ENCODE data around the gene PRR23E. TPM values are rescaled to one million over a fixed set of nuclear protein-coding genes. Genes with fewer than 3 reads are reported as not detected.

Gene PRR23E
- total and polyA plus RNA-seq, 5 donors from 2014 or later, result not detected

DNA sequence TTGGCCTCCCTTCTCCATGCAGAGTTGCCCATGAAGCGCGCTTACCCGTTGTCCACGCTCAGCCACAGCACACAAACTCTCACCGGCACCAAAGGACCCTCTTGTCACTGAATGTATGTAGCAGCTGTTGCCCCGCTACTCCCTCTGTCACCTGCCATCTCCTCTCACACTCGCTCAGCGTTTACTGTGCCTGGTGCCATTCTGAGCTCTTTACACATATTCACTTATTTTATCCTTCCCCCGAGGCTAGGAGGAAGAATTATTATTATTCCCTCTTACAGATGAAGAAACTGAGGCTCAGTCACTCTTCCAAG is 41.7 kb upstream of the PRR23E start:
- no peaks in the 10 kb centered on the region for H3K27me3 ChIP-seq (ENCODE audit: control insufficient read depth, insufficient read depth, low read length)
- no peaks in the 10 kb centered on the region for H3K4me1 ChIP-seq (ENCODE audit: control insufficient read depth, insufficient read depth, low read length, poor library complexity, severe bottlenecking)
- DNase-seq, result no peak
- ATAC-seq (ENCODE audit: low read depth in 2 of 2), result no peak
- H3K4me1 Mint-ChIP-seq, result peaks cover 0 to 2% (median 0%) of the 10 kb centered on the region in 4 donors
- no peak overlapping the region for H3K27ac ChIP-seq (ENCODE audit: insufficient read depth, low read length, poor library complexity, severe bottlenecking)
- no peak overlapping the region for H3K4me3 ChIP-seq (ENCODE audit: low read depth, low read length)
- H3K4me3 Mint-ChIP-seq, result no peak overlapping the region
- no peaks in the 10 kb centered on the region for H3K27me3 Mint-ChIP-seq
- no peaks in the 10 kb centered on the region for H3K9me3 ChIP-seq (ENCODE audit: control insufficient read depth in 2 of 2, low read length in 2 of 2)
- no peaks in the 10 kb centered on the region for H3K9me3 Mint-ChIP-seq
- H3K36me3 Mint-ChIP-seq, result no peaks in the 10 kb centered on the region
- no peak overlapping the region for H3K27ac Mint-ChIP-seq
- no peaks in the 10 kb centered on the region for H3K36me3 ChIP-seq (ENCODE audit: control insufficient read depth, insufficient read depth, low read length)

DNA sequence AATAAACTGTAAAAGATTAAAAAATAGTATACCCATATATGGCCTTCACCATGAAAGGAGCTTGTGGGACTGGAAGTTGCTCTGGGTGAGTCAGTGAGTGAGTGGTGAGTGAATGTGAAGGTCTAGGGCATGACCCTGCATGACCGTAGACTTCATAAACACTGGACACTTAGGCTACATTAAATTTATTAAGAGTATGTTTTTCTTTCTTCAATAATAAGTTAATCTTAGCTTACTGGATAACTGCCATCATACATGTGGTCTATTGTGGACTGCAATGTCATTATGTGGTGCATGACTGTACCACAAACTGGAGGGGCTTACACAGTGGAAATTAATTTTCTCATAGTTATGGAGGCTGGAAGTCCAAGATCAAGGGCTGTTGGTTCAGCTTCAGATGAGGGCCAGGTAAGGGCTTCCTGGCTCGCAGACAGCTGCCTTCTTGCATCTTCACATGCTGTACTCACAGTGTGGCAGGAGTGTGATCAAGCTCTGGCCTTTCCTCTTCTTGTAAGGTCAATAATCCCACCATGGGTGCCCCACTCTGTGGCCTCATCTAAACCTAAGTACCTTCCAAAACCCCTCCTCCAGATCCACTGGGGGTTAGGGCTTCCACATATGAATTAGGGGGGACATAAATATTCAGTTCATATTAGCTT is 40.8 kb upstream of the PRR23E start:
- H3K27ac Mint-ChIP-seq, result no peak overlapping the region
- H3K27me3 Mint-ChIP-seq, result no peaks in the 10 kb centered on the region
- H3K4me3 ChIP-seq (ENCODE audit: low read depth, low read length), result no peak overlapping the region

DNA sequence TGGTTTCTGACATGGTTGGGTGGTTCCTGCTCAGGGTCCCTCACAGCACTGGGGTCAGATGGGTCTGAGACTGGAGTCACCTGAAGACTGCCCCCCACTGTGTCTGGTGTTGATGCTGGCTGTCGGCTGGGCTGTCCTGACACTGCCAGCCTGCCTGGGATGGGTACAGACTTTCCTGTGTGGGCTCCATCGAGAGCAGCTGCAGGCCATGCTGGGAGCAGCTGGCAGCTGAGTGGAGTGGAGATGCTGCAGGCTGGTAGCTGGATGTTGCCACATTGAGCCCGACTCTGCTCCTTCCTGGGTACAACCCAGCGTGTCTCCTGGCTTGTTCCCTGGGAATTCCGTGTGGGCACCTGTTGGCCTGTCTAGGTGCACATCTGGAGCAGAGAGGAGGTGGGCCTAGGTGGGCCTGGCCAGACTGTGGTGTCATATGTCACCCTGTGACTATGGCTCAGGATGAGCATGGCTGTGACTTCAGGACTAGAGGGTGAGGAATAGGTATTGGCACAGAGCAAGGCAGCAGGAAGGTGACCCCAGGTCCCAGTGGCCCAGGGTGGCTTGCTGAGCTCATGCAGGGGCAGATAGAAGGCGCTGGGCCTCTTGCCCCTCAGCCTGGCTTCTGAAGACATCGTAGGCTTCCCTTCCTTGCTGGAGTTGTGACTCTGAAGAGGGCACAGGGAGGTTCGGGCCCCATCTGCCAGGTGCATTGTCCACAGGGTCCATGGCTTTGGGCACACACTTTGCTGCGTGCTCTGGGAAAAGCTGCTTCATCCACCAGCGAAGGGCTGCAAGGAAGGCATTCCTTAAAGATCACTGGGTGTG is 40.0 kb upstream of the PRR23E start:
- Mint-ChIP-seq H3K4me3 (no peak overlapping the region), H3K9me3 (no peaks in the 10 kb centered on the region), H3K36me3 (no peaks in the 10 kb centered on the region), H3K4me1 (peaks cover 0 to 2% (median 0%) of the 10 kb centered on the region in 4 donors), H3K27ac (no peak overlapping the region), H3K27me3 (no peaks in the 10 kb centered on the region)
- Histone ChIP-seq H3K27ac (ENCODE audit: insufficient read depth, low read length, poor library complexity, severe bottlenecking) (no peak overlapping the region), H3K4me1 (ENCODE audit: control insufficient read depth, insufficient read depth, low read length, poor library complexity, severe bottlenecking) (no peaks in the 10 kb centered on the region), H3K9me3 (ENCODE audit: control insufficient read depth in 2 of 2, low read length in 2 of 2) (no peaks in the 10 kb centered on the region), H3K36me3 (ENCODE audit: control insufficient read depth, insufficient read depth, low read length) (no peaks in the 10 kb centered on the region), H3K27me3 (ENCODE audit: control insufficient read depth, insufficient read depth, low read length) (no peaks in the 10 kb centered on the region), H3K4me3 (ENCODE audit: low read depth, low read length) (no peak overlapping the region)
- DNase-seq (no peak), ATAC-seq (ENCODE audit: low read depth in 2 of 2) (no peak)

More for the DNA sequence above, 40.8 kb upstream of the PRR23E start:
- no peak overlapping the region for H3K27ac ChIP-seq (ENCODE audit: insufficient read depth, low read length, poor library complexity, severe bottlenecking)
- Mint-ChIP-seq H3K9me3 (no peaks in the 10 kb centered on the region), H3K4me1 (peaks cover 0 to 2% (median 0%) of the 10 kb centered on the region in 4 donors), H3K36me3 (no peaks in the 10 kb centered on the region), H3K4me3 (no peak overlapping the region)
- no peaks in the 10 kb centered on the region for H3K9me3 ChIP-seq (ENCODE audit: control insufficient read depth in 2 of 2, low read length in 2 of 2)
- no peaks in the 10 kb centered on the region for H3K4me1 ChIP-seq (ENCODE audit: control insufficient read depth, insufficient read depth, low read length, poor library complexity, severe bottlenecking)
- ATAC-seq (ENCODE audit: low read depth in 2 of 2) (no peak), DNase-seq (no peak)
- no peaks in the 10 kb centered on the region for H3K36me3 ChIP-seq (ENCODE audit: control insufficient read depth, insufficient read depth, low read length)
- H3K27me3 ChIP-seq (ENCODE audit: control insufficient read depth, insufficient read depth, low read length), result no peaks in the 10 kb centered on the region

DNA sequence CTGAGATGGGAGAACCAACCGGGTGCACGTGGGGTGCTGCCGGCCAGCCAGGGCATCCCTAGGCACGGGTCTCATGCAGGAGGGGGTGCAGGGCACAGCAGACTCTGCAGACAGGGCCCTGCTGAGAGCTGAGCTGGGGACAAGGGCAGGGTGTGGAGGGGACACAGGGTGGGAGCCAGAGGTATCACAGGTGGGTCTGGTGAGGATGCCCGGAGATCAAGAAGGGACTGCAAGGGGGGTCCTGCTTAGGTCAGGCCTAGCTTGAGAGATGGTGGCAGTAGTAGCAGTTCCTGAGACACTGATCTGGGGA is 39.5 kb upstream of the PRR23E start:
- H3K27ac Mint-ChIP-seq, result no peak overlapping the region
- Histone ChIP-seq H3K27me3 (ENCODE audit: control insufficient read depth, insufficient read depth, low read length) (no peaks in the 10 kb centered on the region), H3K36me3 (ENCODE audit: control insufficient read depth, insufficient read depth, low read length) (no peaks in the 10 kb centered on the region), H3K9me3 (ENCODE audit: control insufficient read depth in 2 of 2, low read length in 2 of 2) (no peaks in the 10 kb centered on the region), H3K4me1 (ENCODE audit: control insufficient read depth, insufficient read depth, low read length, poor library complexity, severe bottlenecking) (no peaks in the 10 kb centered on the region), H3K4me3 (ENCODE audit: low read depth, low read length) (no peak overlapping the region), H3K27ac (ENCODE audit: insufficient read depth, low read length, poor library complexity, severe bottlenecking) (no peak overlapping the region)
- no peaks in the 10 kb centered on the region for H3K36me3 Mint-ChIP-seq
- ATAC-seq (ENCODE audit: low read depth in 2 of 2), result no peak
- H3K4me1 Mint-ChIP-seq, result peaks cover 0 to 2% (median 0%) of the 10 kb centered on the region in 4 donors
- no peaks in the 10 kb centered on the region for H3K27me3 Mint-ChIP-seq
- H3K9me3 Mint-ChIP-seq, result no peaks in the 10 kb centered on the region
- H3K4me3 Mint-ChIP-seq, result no peak overlapping the region
- no peak for DNase-seq

DNA sequence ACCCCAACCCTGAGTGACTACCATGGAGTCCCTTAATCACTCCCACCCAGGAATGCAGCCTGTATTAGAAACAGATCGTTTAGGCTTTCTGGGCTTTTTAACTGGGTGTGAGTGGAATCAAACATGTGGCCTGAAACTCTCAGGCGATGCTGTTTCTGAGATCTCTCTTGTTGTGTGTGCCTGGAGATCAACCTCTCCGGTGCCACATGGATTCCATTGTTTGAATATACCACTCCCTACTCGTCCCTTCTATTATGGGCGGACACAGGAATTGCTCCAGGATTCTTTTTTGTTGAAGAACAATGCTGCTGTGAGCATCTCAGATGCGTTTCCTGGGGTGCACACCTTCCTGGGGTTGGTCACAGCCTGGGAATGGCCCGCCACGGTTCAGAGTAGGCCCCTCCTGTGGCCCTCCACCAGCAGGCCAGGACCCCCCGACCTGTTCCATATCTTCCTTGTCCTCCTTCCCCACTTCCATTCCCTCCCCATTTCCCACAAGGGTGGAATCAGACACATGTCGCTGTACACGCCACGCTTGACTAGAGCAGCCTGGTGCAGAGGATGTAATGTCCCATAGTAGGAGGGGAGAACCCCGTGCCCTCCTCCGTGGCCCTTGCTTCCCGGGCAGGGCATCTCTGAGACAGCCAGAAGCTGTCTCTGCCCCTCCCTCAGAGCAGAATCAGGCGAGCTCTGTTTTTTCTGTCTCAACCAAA is 36.4 kb upstream of the PRR23E start:
- Histone ChIP-seq H3K36me3 (ENCODE audit: control insufficient read depth, insufficient read depth, low read length) (no peaks in the 10 kb centered on the region), H3K9me3 (ENCODE audit: control insufficient read depth in 2 of 2, low read length in 2 of 2) (no peaks in the 10 kb centered on the region), H3K4me3 (ENCODE audit: low read depth, low read length) (no peak overlapping the region), H3K4me1 (ENCODE audit: control insufficient read depth, insufficient read depth, low read length, poor library complexity, severe bottlenecking) (no peaks in the 10 kb centered on the region), H3K27ac (ENCODE audit: insufficient read depth, low read length, poor library complexity, severe bottlenecking) (no peak overlapping the region), H3K27me3 (ENCODE audit: control insufficient read depth, insufficient read depth, low read length) (no peaks in the 10 kb centered on the region)
- peaks cover 0 to 3% (median 0%) of the 10 kb centered on the region in 7 donors for H3K9me3 Mint-ChIP-seq
- ATAC-seq (ENCODE audit: low read depth in 2 of 2), result no peak
- no peaks in the 10 kb centered on the region for H3K4me1 Mint-ChIP-seq
- no peak for DNase-seq
- no peak overlapping the region for H3K27ac Mint-ChIP-seq
- H3K36me3 Mint-ChIP-seq, result no peaks in the 10 kb centered on the region
- no peak overlapping the region for H3K4me3 Mint-ChIP-seq
- no peaks in the 10 kb centered on the region for H3K27me3 Mint-ChIP-seq

DNA sequence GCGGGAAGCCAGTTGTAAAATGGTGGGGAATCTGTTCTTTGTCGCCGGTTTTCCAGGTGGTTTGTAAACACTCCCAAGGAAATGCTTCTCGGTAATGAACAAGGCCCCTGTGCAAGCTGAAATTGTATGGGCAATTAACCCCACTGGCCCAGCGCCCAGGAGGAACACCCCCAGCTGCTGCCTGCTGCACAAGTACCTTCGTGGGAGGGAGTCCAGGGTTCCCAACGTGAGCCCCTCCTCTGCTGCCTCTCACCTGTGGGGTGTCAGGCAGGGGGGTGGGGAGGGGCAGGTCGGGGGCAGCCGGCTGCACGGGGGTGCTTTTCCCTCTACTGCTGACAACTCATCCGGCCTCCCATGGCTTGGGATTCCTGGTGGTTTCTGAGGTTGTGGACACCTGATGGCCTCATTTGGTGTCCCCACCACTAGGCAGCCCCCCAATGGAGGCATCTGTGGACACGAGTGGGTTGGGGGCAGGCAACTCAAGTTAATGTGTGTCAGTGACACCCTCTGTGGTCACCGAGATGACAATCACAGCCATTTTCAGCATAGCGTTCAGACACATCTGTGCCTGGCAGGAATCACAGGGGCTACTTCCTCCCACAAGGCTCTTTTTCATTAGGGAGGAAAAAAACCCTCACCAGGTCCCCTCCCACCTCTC is 35.6 kb upstream of the PRR23E start:
- Histone ChIP-seq H3K36me3 (ENCODE audit: control insufficient read depth, insufficient read depth, low read length) (no peaks in the 10 kb centered on the region), H3K4me1 (ENCODE audit: control insufficient read depth, insufficient read depth, low read length, poor library complexity, severe bottlenecking) (no peaks in the 10 kb centered on the region), H3K27me3 (ENCODE audit: control insufficient read depth, insufficient read depth, low read length) (no peaks in the 10 kb centered on the region), H3K9me3 (ENCODE audit: control insufficient read depth in 2 of 2, low read length in 2 of 2) (no peaks in the 10 kb centered on the region), H3K4me3 (ENCODE audit: low read depth, low read length) (no peak overlapping the region), H3K27ac (ENCODE audit: insufficient read depth, low read length, poor library complexity, severe bottlenecking) (no peak overlapping the region)
- Mint-ChIP-seq H3K27me3 (no peaks in the 10 kb centered on the region), H3K4me1 (no peaks in the 10 kb centered on the region), H3K36me3 (no peaks in the 10 kb centered on the region), H3K9me3 (peaks cover 0 to 3% (median 0%) of the 10 kb centered on the region in 7 donors), H3K27ac (no peak overlapping the region), H3K4me3 (no peak overlapping the region)
- ATAC-seq (ENCODE audit: low read depth in 2 of 2), result no peak
- no peak for DNase-seq

DNA sequence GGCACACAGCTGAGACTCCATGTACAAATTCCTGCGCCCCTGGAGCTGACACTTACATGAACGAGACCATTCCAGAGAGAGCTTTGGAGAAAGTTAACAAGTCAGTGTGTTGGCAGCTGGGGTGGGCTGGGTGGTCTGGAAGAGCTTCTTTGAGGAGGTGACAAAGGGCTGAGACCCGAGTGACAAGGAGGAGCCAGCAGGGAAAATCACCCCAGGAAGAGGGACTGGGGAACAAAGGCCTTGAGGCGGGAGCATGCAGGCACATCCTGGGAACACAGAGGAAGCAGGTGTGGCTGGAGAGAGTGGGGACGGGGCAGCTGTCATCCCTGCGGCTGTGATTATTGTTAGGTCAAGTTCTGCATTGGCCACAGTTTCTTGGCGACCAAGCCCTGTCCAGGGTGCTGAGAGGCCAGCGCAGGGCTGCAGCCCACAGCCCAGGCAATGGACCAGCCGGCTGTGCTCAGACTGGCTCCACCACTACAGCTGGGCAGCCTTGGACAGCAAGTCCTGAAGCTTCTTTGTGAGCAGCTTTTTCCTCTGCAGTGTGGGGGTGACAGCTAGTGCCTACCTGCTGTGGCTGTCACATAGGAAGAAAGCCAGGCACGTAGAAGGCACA is 34.2 kb upstream of the PRR23E start:
- H3K36me3 ChIP-seq (ENCODE audit: control insufficient read depth, insufficient read depth, low read length), result no peaks in the 10 kb centered on the region
- no peaks in the 10 kb centered on the region for H3K27me3 ChIP-seq (ENCODE audit: control insufficient read depth, insufficient read depth, low read length)
- H3K9me3 ChIP-seq (ENCODE audit: control insufficient read depth in 2 of 2, low read length in 2 of 2), result no peaks in the 10 kb centered on the region
- ATAC-seq (ENCODE audit: low read depth in 2 of 2) (no peak), DNase-seq (no peak)
- Mint-ChIP-seq H3K9me3 (peaks cover 0 to 3% (median 0%) of the 10 kb centered on the region in 7 donors), H3K4me1 (no peaks in the 10 kb centered on the region), H3K4me3 (no peak overlapping the region), H3K27me3 (no peaks in the 10 kb centered on the region), H3K27ac (no peak overlapping the region), H3K36me3 (no peaks in the 10 kb centered on the region)
- no peak overlapping the region for H3K27ac ChIP-seq (ENCODE audit: insufficient read depth, low read length, poor library complexity, severe bottlenecking)
- no peaks in the 10 kb centered on the region for H3K4me1 ChIP-seq (ENCODE audit: control insufficient read depth, insufficient read depth, low read length, poor library complexity, severe bottlenecking)
- H3K4me3 ChIP-seq (ENCODE audit: low read depth, low read length), result no peak overlapping the region

Measured in CD4-positive, CD25-positive, alpha-beta regulatory T cell (primary cell).